CD4-positive, alpha-beta memory T cell (primary cell): ENCODE measurements around the gene ARHGAP42. TPM values are rescaled to one million over a fixed set of nuclear protein-coding genes. Genes with fewer than 3 reads are reported as not detected.
"Not testable (repeated sequence)": the region's sequence is repeated elsewhere in the genome, so short reads cannot be mapped to it uniquely, and the experiment has no call there.

Experiments used
- CTCF ChIA-PET: fragments of 350-600 bp; sonication (Branson Sonifier 250); formaldehyde crosslinking; loops from one replicate; lab custom pipeline; 2021; ENCODE audit warnings: inconsistent platforms; ENCODE audit not compliant: partially characterized antibody; lab: Charles Lee
- POLR2A ChIA-PET: fragments of 350-600 bp; sonication (Branson Sonifier 250); formaldehyde crosslinking; loops from one replicate; lab custom pipeline; 2021; ENCODE audit not compliant: partially characterized antibody; lab: Charles Lee
- DNase-seq, 5 donors: peaks; one replicate each; pipeline versions ENCODE4 v3.0.0 to v3.0.0-alpha.2; 2020 to 2022; ENCODE audit warnings: mixed read lengths in 1 of 5
- H3K27ac ChIP-seq: one replicate; pipeline ENCODE4 v1.7.0; 2013; ENCODE audit warnings: low read depth, low read length
- H3K27me3 ChIP-seq: 2 replicates; pipeline ENCODE4 v1.7.0; 2013; ENCODE audit warnings: mild to moderate bottlenecking, low read length, moderate library complexity; ENCODE audit not compliant: insufficient read depth
- H3K36me3 ChIP-seq: 2 replicates; pipeline ENCODE4 v1.7.0; 2013; ENCODE audit warnings: mild to moderate bottlenecking, low read length, moderate library complexity; ENCODE audit not compliant: insufficient read depth
- H3K4me1 ChIP-seq: 2 replicates; pipeline ENCODE4 v1.7.0; 2013; ENCODE audit warnings: mild to moderate bottlenecking, low read length, moderate library complexity; ENCODE audit not compliant: insufficient read depth
- H3K4me3 ChIP-seq, 2 donors: one replicate each; pipeline ENCODE4 v1.7.0; 2013; ENCODE audit warnings: low read length in 2 of 2, mild to moderate bottlenecking in 1 of 2
- H3K9me3 ChIP-seq, 2 donors: one replicate each; pipeline ENCODE4 v1.7.0; 2013; ENCODE audit warnings: low read length in 2 of 2, control low read depth in 1 of 2; ENCODE audit not compliant: control insufficient read depth in 1 of 2
- H3K27ac Mint-ChIP-seq, 7 donors: one replicate each; pipeline ENCODE4 v1.8.0; 2020 to 2021; ENCODE audit warnings: mixed read lengths in 7 of 7, mild to moderate bottlenecking in 6 of 7, inconsistent platforms in 3 of 7, moderate library complexity in 3 of 7
- H3K27me3 Mint-ChIP-seq, 2 donors: one replicate each; pipeline ENCODE4 v1.8.0; 2020 to 2021; ENCODE audit warnings: mixed read lengths in 2 of 2
- H3K36me3 Mint-ChIP-seq, 2 donors: one replicate each; pipeline ENCODE4 v1.8.0; 2020 to 2021; ENCODE audit warnings: mixed read lengths in 2 of 2, inconsistent platforms in 1 of 2, mild to moderate bottlenecking in 1 of 2
- H3K4me1 Mint-ChIP-seq, 4 donors: one replicate each; pipeline ENCODE4 v1.8.0; 2020 to 2021; ENCODE audit warnings: mixed read lengths in 4 of 4, mild to moderate bottlenecking in 1 of 4
- H3K4me3 Mint-ChIP-seq, 8 donors: one replicate each; pipeline ENCODE4 v1.8.0; 2020 to 2021; ENCODE audit warnings: mixed read lengths in 8 of 8, mild to moderate bottlenecking in 7 of 8, moderate library complexity in 6 of 8, inconsistent platforms in 3 of 8
- H3K9me3 Mint-ChIP-seq, 8 donors: one replicate each; pipeline ENCODE4 v1.8.0; 2020 to 2021; ENCODE audit warnings: mixed read lengths in 8 of 8, mild to moderate bottlenecking in 5 of 8, inconsistent platforms in 3 of 8, moderate library complexity in 1 of 8
- intact Hi-C: fragments of 100-400 bp; cut with micrococcal nuclease; formaldehyde crosslinking; loops from one replicate; pipeline ENCODE4 v1.15.1; 2023
- polyA plus RNA-seq, 2 donors: library from polyadenylated mRNA; unstranded; fragments of 300-500 nt; fragmentation: Illumina TruSeq; gene quantifications; one replicate each; pipeline ENCODE4 v1.2.3, GENCODE V29; 2021
- total RNA-seq, 2 experiments: library from RNA; stranded (reverse); gene quantifications; one replicate each; pipeline ENCODE4 v1.2.3, GENCODE V29; 2021

The ARHGAP42 gene
- total and polyA plus RNA-seq, 4 experiments from 2014 or later: not detected

- H3K4me1 Mint-ChIP-seq, H3K36me3 Mint-ChIP-seq, CTCF ChIA-PET, H3K27ac Mint-ChIP-seq, H3K27me3 Mint-ChIP-seq, POLR2A ChIA-PET, H3K36me3 ChIP-seq, DNase-seq, H3K4me3 Mint-ChIP-seq, H3K27ac ChIP-seq, H3K27me3 ChIP-seq, H3K4me3 ChIP-seq, H3K9me3 ChIP-seq, intact Hi-C loops, H3K4me1 ChIP-seq: not testable (repeated sequence)
- peaks cover 0 to 32% (median 21%) of the 10 kb centered on the region in 8 donors for H3K9me3 Mint-ChIP-seq
Measured at GRCh38 chr11:100750566-100750891, 63.4 kb downstream of the ARHGAP42 start.

- H3K9me3 ChIP-seq: peaks cover 0 to 3% of the 10 kb centered on the region in 2 donors
- H3K36me3 ChIP-seq: no peaks in the 10 kb centered on the region
- Mint-ChIP-seq H3K36me3 (peaks cover 0 to 7% of the 10 kb centered on the region in 2 donors), H3K4me1 (no peaks in the 10 kb centered on the region), H3K9me3 (peaks cover 0 to 32% (median 19%) of the 10 kb centered on the region in 8 donors), H3K4me3 (no peak overlapping the region), H3K27ac (no peak overlapping the region), H3K27me3 (no peaks in the 10 kb centered on the region)
- no peaks in the 10 kb centered on the region for H3K27me3 ChIP-seq
- H3K4me1 ChIP-seq: no peaks in the 10 kb centered on the region
- intact Hi-C loops: no loop called here
- H3K4me3 ChIP-seq: no peak overlapping the region
- POLR2A ChIA-PET: no interaction called here
- DNase-seq: no peak
- no peak overlapping the region for H3K27ac ChIP-seq
- CTCF ChIA-PET: no interaction called here
Measured at GRCh38 chr11:100752371-100753171, 65.5 kb downstream of the ARHGAP42 start.

DNA sequence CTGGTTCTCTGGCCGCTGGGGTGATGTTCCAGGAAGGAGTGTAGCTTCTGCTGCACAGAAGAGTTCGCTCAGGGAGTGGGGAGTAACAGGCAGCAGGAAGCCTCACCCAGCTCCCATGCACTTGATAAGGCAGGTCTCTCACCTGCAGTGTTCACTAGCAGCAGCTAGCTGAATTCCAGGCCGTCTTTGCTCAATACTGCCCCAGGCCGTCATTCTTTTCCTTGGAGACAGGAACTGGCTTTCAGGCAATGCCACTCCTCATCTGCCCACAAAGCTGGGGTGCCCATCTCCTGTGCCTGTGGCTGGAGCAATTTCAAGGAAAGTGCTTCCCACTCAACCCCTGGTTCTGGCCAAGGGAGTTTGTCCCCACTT is 66.1 kb downstream of the ARHGAP42 start:
- H3K9me3 ChIP-seq: peaks cover 0 to 3% of the 10 kb centered on the region in 2 donors
- no peaks in the 10 kb centered on the region for H3K36me3 ChIP-seq
- H3K27ac ChIP-seq: no peak overlapping the region
- Mint-ChIP-seq H3K9me3 (peaks cover 0 to 28% (median 19%) of the 10 kb centered on the region in 8 donors), H3K4me1 (no peaks in the 10 kb centered on the region), H3K36me3 (peaks cover 0 to 7% of the 10 kb centered on the region in 2 donors), H3K27me3 (no peaks in the 10 kb centered on the region), H3K4me3 (no peak overlapping the region), H3K27ac (no peak overlapping the region)
- no peaks in the 10 kb centered on the region for H3K27me3 ChIP-seq
- ChIA-PET POLR2A (no interaction called here), CTCF (no interaction called here)
- no peaks in the 10 kb centered on the region for H3K4me1 ChIP-seq
- DNase-seq: no peak
- intact Hi-C loops: no loop called here
- no peak overlapping the region for H3K4me3 ChIP-seq

- Mint-ChIP-seq H3K9me3 (peaks cover 0 to 28% (median 19%) of the 10 kb centered on the region in 8 donors), H3K27ac (no peak overlapping the region), H3K36me3 (peaks cover 0 to 7% of the 10 kb centered on the region in 2 donors), H3K4me3 (no peak overlapping the region), H3K4me1 (no peaks in the 10 kb centered on the region), H3K27me3 (no peaks in the 10 kb centered on the region)
- Histone ChIP-seq H3K36me3 (no peaks in the 10 kb centered on the region), H3K27ac (no peak overlapping the region), H3K4me1 (no peaks in the 10 kb centered on the region), H3K4me3 (no peak overlapping the region), H3K27me3 (no peaks in the 10 kb centered on the region), H3K9me3 (peaks cover 0 to 3% of the 10 kb centered on the region in 2 donors)
- no peak for DNase-seq
- CTCF ChIA-PET: no interaction called here
- POLR2A ChIA-PET: no interaction called here
- intact Hi-C loops: no loop called here
Measured at GRCh38 chr11:100753571-100753970, 66.5 kb downstream of the ARHGAP42 start.

DNA sequence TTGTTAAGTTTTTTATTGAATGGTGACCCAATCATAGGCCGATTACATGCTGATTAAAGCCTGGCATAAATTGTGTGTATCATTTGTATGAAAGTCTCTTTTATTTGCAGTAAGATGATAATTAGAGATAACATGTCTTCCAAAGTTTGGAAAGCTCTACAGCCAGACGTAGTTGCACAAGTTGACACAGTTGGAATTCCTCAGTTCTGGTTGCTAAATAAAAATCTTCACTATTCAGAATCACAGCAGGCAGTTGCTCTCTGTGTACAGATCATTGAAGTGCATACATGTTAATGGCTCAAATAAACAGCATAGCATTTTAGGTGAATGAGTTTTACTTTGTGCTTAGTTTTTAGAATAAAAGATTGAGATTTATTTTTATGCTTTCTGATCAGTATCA is 69.5 kb downstream of the ARHGAP42 start:
- no peak overlapping the region for H3K4me3 ChIP-seq
- H3K9me3 ChIP-seq: peaks cover 0 to 3% of the 10 kb centered on the region in 2 donors
- no peaks in the 10 kb centered on the region for H3K36me3 Mint-ChIP-seq
- no peaks in the 10 kb centered on the region for H3K4me1 Mint-ChIP-seq
- no peaks in the 10 kb centered on the region for H3K27me3 Mint-ChIP-seq
- no peaks in the 10 kb centered on the region for H3K36me3 ChIP-seq
- no peaks in the 10 kb centered on the region for H3K27me3 ChIP-seq
- peaks cover 0 to 12% (median 6%) of the 10 kb centered on the region in 8 donors for H3K9me3 Mint-ChIP-seq
- H3K4me1 ChIP-seq: no peaks in the 10 kb centered on the region
- ChIA-PET POLR2A (no interaction called here), CTCF (no interaction called here)
- no peak for DNase-seq
- H3K27ac Mint-ChIP-seq: no peak overlapping the region
- intact Hi-C loops: no loop called here
- no peak overlapping the region for H3K27ac ChIP-seq
- H3K4me3 Mint-ChIP-seq: no peak overlapping the region

GRCh38 chr11:100757646-100758045 is 70.6 kb downstream of the ARHGAP42 start:
- Histone ChIP-seq H3K27ac (no peak overlapping the region), H3K9me3 (peaks cover 0 to 3% of the 10 kb centered on the region in 2 donors), H3K4me1 (no peaks in the 10 kb centered on the region), H3K36me3 (no peaks in the 10 kb centered on the region), H3K4me3 (no peak overlapping the region), H3K27me3 (no peaks in the 10 kb centered on the region)
- no peaks in the 10 kb centered on the region for H3K27me3 Mint-ChIP-seq
- H3K9me3 Mint-ChIP-seq: peaks cover 0 to 9% (median 6%) of the 10 kb centered on the region in 8 donors
- intact Hi-C loops: no loop called here
- H3K4me3 Mint-ChIP-seq: no peak overlapping the region
- ChIA-PET CTCF (no interaction called here), POLR2A (no interaction called here)
- H3K27ac Mint-ChIP-seq: no peak overlapping the region
- DNase-seq: no peak
- H3K36me3 Mint-ChIP-seq: no peaks in the 10 kb centered on the region
- no peaks in the 10 kb centered on the region for H3K4me1 Mint-ChIP-seq

- POLR2A ChIA-PET: no interaction called here
- Mint-ChIP-seq H3K4me1 (no peaks in the 10 kb centered on the region), H3K27ac (no peak overlapping the region), H3K9me3 (peaks cover 0 to 3% (median 0%) of the 10 kb centered on the region in 8 donors), H3K27me3 (no peaks in the 10 kb centered on the region), H3K4me3 (no peak overlapping the region), H3K36me3 (no peaks in the 10 kb centered on the region)
- no peaks in the 10 kb centered on the region for H3K4me1 ChIP-seq
- DNase-seq: no peak
- intact Hi-C loops: no loop called here
- H3K27me3 ChIP-seq: no peaks in the 10 kb centered on the region
- H3K9me3 ChIP-seq: peaks cover 0 to 3% of the 10 kb centered on the region in 2 donors
- H3K36me3 ChIP-seq: no peaks in the 10 kb centered on the region
- H3K27ac ChIP-seq: no peak overlapping the region
- CTCF ChIA-PET: interaction anchor here (0.6 kb wide), 1 partner anchor 219 kb away, joined by 3 read pairs; no protein-coding TSS in a partner anchor
- H3K4me3 ChIP-seq: no peak overlapping the region
Measured at GRCh38 chr11:100759106-100759505, 72.0 kb downstream of the ARHGAP42 start.
